ENCODE results near the gene PRTFDC1.

DNA sequence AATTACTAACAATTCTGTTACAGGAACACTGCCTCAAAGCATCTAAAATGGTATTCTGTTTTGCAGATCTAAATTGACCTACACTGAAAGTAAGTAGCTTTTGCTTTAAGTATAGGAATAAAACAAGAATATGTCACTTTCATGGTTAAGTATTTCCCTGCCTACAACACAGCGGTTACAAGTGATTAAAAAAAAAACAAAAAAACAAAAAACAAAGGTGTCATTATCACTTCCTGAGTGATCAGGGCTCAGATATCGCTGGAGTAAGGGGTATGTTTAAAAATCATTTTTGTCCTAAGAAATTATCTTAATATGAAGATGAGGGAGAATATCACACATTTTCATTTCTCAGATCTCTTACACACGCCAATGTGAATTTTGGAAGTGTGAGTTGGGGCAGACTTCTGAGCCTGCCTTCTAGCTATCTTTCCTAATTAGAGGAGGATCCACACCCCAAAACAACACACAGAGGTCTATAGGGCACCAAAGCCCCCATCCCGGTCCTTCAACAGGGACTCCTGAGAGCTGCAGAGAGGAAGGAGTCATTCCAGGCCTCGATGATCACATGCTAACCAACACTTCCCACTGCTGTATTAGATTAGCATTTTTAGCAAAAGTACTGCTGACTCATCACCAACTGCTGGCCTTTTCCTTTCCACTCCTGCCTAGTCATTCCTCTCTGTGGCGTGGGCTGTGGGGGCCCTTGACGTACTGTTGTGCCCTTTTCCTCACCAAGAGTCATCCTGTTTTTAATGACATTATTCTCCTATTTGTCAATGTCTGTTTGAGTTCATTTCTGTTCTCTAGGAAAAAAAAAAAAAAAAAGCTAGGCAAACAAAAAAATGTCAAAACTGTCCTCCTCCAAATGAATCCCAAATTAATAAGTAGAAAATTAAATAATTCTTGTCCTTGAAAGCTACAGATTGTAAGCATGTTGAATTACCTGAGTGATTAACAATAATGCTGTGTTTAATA is 31.2 kb downstream of the PRTFDC1 start:
- TF ChIP-seq TAF1 (IDR thresholded peaks at IDR 0.05; ENCODE audit: low read depth, low read length) (no peak), POLR2A (IDR thresholded peaks at IDR 0.05; ENCODE audit: low read depth, low read length) (no peak), POLR2AphosphoS5 (IDR thresholded peaks at IDR 0.05; ENCODE audit: low read depth, low read length) (no peak)
